Measurements from ENCODE around the gene STYX.
A peak's percentile ranks its signal among the peaks of the same experiment; 100 is the strongest.

Gene STYX

DNA sequence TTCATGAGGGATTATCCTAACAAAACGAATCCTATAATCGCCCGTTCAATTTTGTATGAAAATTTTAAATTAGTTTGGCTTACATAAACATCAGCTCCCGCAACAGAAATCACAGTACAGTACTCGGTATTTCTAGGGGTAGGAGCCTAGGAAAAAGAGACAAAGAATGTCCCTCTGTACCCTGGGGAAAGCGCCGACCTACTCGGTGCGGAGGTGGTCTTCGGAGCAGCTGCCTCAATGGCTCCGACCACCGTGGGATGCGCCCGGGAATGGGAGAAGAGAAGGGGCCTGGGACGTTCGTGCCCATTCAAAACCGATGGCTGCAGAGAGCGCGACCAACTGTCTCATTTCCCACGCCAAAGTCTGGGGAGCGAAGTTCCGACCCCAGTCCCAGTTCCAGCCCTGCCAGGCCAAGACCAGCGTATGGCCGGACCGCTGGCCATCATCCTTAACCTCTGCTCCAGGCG is 60.8 kb downstream of the STYX start:
- no peak for DNase-seq (ENCODE audit: low spot score)
- peak overlapping the region; percentile 85 to 95 for H3K27ac ChIP-seq
- TF ChIP-seq, protein P1, sequence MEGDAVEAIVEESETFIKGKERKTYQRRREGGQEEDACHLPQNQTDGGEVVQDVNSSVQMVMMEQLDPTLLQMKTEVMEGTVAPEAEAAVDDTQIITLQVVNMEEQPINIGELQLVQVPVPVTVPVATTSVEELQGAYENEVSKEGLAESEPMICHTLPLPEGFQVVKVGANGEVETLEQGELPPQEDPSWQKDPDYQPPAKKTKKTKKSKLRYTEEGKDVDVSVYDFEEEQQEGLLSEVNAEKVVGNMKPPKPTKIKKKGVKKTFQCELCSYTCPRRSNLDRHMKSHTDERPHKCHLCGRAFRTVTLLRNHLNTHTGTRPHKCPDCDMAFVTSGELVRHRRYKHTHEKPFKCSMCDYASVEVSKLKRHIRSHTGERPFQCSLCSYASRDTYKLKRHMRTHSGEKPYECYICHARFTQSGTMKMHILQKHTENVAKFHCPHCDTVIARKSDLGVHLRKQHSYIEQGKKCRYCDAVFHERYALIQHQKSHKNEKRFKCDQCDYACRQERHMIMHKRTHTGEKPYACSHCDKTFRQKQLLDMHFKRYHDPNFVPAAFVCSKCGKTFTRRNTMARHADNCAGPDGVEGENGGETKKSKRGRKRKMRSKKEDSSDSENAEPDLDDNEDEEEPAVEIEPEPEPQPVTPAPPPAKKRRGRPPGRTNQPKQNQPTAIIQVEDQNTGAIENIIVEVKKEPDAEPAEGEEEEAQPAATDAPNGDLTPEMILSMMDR (IDR thresholded peaks at IDR 0.05) = no peak
- peak overlapping the region; percentile 93 for H3K4me3 ChIP-seq

DNA sequence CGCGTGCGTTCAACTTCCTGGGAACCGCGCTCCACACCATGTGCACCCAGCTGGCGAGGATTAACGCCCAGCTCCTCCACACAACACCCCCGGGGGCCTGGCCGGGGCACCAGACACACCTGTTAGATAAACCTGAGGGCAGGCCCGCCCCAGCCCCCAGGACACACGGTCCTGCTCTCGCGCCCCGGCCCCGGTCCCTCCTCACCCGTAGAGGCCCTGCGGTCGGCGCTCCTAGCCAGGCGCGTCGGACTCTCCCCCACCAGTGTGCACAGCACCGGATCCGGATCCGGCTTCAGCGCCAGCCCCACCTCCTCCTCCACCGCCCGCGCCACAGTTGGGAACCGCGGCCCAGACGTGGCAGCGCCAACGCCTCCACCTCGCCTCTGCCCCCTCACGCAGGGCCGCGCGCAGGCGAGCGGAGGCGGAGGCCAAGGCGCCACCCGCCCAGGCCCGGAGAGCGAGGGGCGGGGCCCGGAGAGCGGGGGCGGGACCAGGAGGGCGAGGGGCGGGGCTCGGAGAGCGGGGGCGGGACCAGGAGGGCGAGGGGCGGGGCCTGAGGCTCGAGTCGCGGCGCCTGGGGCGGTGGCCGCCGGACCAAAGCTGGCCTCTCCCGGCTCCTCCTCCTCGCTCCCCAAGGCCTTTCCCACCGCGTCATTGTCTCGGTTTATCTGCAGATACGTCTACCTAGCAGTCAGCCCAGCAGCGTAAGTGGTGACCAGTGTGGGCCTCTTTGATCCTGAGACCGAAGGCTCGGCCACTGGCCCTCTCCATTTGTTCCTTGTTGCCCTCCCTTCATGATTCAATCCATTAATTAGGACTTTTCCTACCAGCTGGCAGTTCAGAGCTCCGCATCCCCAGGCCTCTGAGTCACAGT is 61.5 kb downstream of the STYX start, which contains the start of gene GNPNAT1:
GNPNAT1 (minus strand) TSS at position 385 of the 874 bp plus-strand sequence. CDS start 6,957 bp downstream, outside the sequence.
- TF ChIP-seq, protein P1 (IDR thresholded peaks at IDR 0.05) = no peak
- peak; percentile 93 for DNase-seq (ENCODE audit: low spot score)
- Histone ChIP-seq H3K4me3 (peak within 1 kb of the TSS; percentile 93), H3K27ac (peak within 1 kb of the TSS; percentile 85 to 95)

DNA sequence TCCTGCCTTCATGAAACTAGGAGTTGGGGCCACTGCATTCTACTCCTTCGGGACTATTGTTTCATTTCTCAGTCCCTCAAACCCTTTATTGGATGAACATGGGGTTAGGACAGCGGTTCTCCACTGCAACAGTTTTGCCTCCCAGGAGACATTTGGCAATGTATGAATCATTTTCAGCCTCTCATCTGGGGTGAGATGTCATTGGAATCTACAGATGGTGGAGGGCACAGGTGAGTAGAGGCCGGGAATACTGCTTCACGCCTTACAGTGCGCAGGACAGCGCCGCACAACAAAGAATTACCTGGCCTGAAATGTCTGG is 62.1 kb downstream of the STYX start:
- no peak for DNase-seq (ENCODE audit: low spot score)
- TF ChIP-seq, protein P1 (IDR thresholded peaks at IDR 0.05) = no peak
- Histone ChIP-seq H3K4me3 (peak overlapping the region; percentile 93), H3K27ac (peak overlapping the region; percentile 85 to 95)

DNA sequence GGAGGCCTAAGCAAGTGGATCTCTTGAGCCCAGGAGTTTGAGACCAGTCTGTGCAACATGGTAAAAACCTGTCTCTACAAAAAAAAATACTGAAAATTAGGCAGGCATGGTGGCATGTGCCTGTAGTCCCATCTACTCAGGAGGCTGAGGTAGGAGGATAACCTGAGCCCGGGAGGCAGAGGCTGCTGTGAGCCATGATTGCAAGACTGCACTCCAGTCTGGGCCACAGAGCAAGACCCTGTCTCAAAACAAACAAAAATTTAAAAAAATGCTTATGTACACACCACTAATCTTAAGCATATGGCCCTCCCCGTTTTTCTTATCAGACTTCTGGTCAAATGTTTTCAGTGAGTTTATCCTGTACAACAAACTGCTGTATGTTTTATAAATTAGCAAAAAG is 63.1 kb downstream of the STYX start:
- no peak for DNase-seq (ENCODE audit: low spot score)
- TF ChIP-seq, protein P1 (IDR thresholded peaks at IDR 0.05) = no peak
- Histone ChIP-seq H3K4me3 (no peak overlapping the region), H3K27ac (no peak overlapping the region)

DNA sequence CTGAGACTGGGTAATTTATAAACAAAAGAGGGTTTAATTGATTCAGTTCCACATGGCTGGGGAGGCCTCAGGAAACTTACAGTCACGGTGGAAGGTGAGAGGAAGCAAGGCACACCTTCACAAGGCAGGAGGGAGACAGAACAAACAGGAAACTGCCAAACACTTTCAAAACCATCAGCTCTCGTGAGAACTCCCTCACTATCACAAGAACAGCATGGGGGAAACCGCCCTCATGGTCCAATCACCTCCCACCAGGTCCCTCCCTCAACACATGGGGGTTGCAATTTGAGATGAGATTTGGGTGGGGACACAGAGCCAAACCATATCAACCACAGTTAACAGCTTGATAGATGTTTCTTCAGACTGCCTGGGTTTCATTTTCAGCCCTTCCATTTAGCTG is 67.7 kb downstream of the STYX start:
- H3K27ac ChIP-seq = no peak overlapping the region
- no peak overlapping the region for H3K4me3 ChIP-seq
- DNase-seq (ENCODE audit: low spot score) = no peak
- TF ChIP-seq, protein P1 (IDR thresholded peaks at IDR 0.05) = no peak

DNA sequence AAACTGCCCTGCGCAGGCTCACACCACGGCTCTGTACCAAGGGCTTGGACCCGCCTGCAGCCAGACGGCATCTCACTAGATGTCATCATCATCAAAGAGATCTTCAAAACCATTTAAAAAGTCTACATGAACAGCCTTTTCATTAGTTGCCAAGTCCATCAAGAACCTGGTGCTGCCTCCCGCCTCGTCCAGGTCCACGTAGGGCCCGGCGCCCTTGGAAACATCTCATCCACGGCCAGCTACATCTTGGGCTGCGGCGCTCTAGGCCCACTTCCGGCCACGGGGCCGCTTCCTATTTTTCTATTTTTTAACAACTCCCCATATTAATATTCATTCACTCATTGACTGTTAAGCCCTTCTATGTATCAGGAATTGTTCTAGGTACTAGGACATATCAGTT is 68.9 kb downstream of the STYX start:
- no peak overlapping the region for H3K4me3 ChIP-seq
- DNase-seq (ENCODE audit: low spot score) = no peak
- H3K27ac ChIP-seq = no peak overlapping the region
- TF ChIP-seq, protein P1 (IDR thresholded peaks at IDR 0.05) = no peak

Measured in coronary artery (tissue), 2 donors.